ENCODE results near the gene FOXR1.
"Not testable (repeated sequence)": the region's sequence is repeated elsewhere in the genome, so short reads cannot be mapped to it uniquely, and the experiment has no call there.

Gene FOXR1

GRCh38 chr11:118956847-118957469 is 14.6 kb upstream of the FOXR1 start:
- Mint-ChIP-seq H3K27me3 (ENCODE audit: low read depth, poor library complexity) (peaks cover 59% of the 10 kb centered on the region), H3K27ac (no peak overlapping the region)

GRCh38 chr11:118957549-118957948 is 14.0 kb upstream of the FOXR1 start:
- Mint-ChIP-seq H3K27me3 (ENCODE audit: low read depth, poor library complexity) (peaks cover 53% of the 10 kb centered on the region), H3K36me3 (ENCODE audit: low read depth) (no peaks in the 10 kb centered on the region), H3K4me3 (no peak overlapping the region), H3K4me1 (peaks cover 12% of the 10 kb centered on the region), H3K9me3 (no peaks in the 10 kb centered on the region), H3K27ac (no peak overlapping the region)
- DNase-seq: no peak
- TF ChIP-seq CTCF (IDR thresholded peaks at IDR 0.05): no peak

More at GRCh38 chr11:118956847-118957469, 14.6 kb upstream of the FOXR1 start:
- Mint-ChIP-seq H3K4me1 (peaks cover 12% of the 10 kb centered on the region), H3K36me3 (ENCODE audit: low read depth) (no peaks in the 10 kb centered on the region), H3K9me3 (no peaks in the 10 kb centered on the region), H3K4me3 (no peak overlapping the region)
- TF ChIP-seq CTCF (IDR thresholded peaks at IDR 0.05): peak; percentile 17
- DNase-seq: no peak

- DNase-seq: no peak
- Mint-ChIP-seq H3K9me3 (no peaks in the 10 kb centered on the region), H3K36me3 (ENCODE audit: low read depth) (no peaks in the 10 kb centered on the region), H3K4me3 (no peak overlapping the region), H3K27me3 (ENCODE audit: low read depth, poor library complexity) (peaks cover 49% of the 10 kb centered on the region), H3K27ac (no peak overlapping the region), H3K4me1 (peaks cover 12% of the 10 kb centered on the region)
- no peak for TF ChIP-seq CTCF (IDR thresholded peaks at IDR 0.05)
Measured at GRCh38 chr11:118957968-118958367, 13.6 kb upstream of the FOXR1 start.

GRCh38 chr11:118958577-118958976 is 13.0 kb upstream of the FOXR1 start:
- no peak for TF ChIP-seq CTCF (IDR thresholded peaks at IDR 0.05)
- H3K4me1 Mint-ChIP-seq: peaks cover 12% of the 10 kb centered on the region
- DNase-seq: no peak
- no peaks in the 10 kb centered on the region for H3K9me3 Mint-ChIP-seq
- H3K36me3 Mint-ChIP-seq (ENCODE audit: low read depth): no peaks in the 10 kb centered on the region
- H3K27me3 Mint-ChIP-seq (ENCODE audit: low read depth, poor library complexity): peaks cover 47% of the 10 kb centered on the region
- H3K4me3 Mint-ChIP-seq: no peak overlapping the region
- H3K27ac Mint-ChIP-seq: no peak overlapping the region

- TF ChIP-seq CTCF (IDR thresholded peaks at IDR 0.05): no peak
- peaks cover 4% of the 10 kb centered on the region for H3K4me1 Mint-ChIP-seq
- H3K36me3 Mint-ChIP-seq (ENCODE audit: low read depth): no peaks in the 10 kb centered on the region
- H3K9me3 Mint-ChIP-seq: no peaks in the 10 kb centered on the region
- H3K27me3 Mint-ChIP-seq (ENCODE audit: low read depth, poor library complexity): peaks cover 28% of the 10 kb centered on the region
- no peak overlapping the region for H3K27ac Mint-ChIP-seq
- H3K4me3 Mint-ChIP-seq: no peak overlapping the region
- DNase-seq: no peak
Measured at GRCh38 chr11:118961189-118961588, 10.4 kb upstream of the FOXR1 start.

- H3K36me3 Mint-ChIP-seq (ENCODE audit: low read depth): no peaks in the 10 kb centered on the region
- H3K9me3 Mint-ChIP-seq: no peaks in the 10 kb centered on the region
- H3K4me3 Mint-ChIP-seq: no peak overlapping the region
- peaks cover 26% of the 10 kb centered on the region for H3K27me3 Mint-ChIP-seq (ENCODE audit: low read depth, poor library complexity)
- peaks cover under 1% of the 10 kb centered on the region for H3K4me1 Mint-ChIP-seq
- no peak overlapping the region for H3K27ac Mint-ChIP-seq
- TF ChIP-seq CTCF (IDR thresholded peaks at IDR 0.05): no peak
- no peak for DNase-seq
Measured at GRCh38 chr11:118961591-118961990, 10.0 kb upstream of the FOXR1 start.

GRCh38 chr11:118969508-118969907 is 2.1 kb upstream of the FOXR1 start:
- not testable (repeated sequence) for DNase-seq; H3K27ac Mint-ChIP-seq; H3K36me3 Mint-ChIP-seq (ENCODE audit: low read depth); H3K4me1 Mint-ChIP-seq; H3K4me3 Mint-ChIP-seq
- H3K27me3 Mint-ChIP-seq (ENCODE audit: low read depth, poor library complexity): peaks cover 16% of the 10 kb centered on the region
- peaks cover 12% of the 10 kb centered on the region for H3K9me3 Mint-ChIP-seq
